ENCODE data around the gene AK1. TPM values are rescaled to one million over a fixed set of nuclear protein-coding genes. Genes with fewer than 3 reads are reported as not detected.
"Not testable (repeated sequence)": the region's sequence is repeated elsewhere in the genome, so short reads cannot be mapped to it uniquely, and the experiment has no call there.

Gene AK1
- total RNA-seq, 1 experiment from 2014 or later, result 61.9 TPM

- DNase-seq (ENCODE audit: low read depth), result no peak
Measured at GRCh38 chr9:127884976-127885490, 7.6 kb upstream of the AK1 start.

- no peak for DNase-seq (ENCODE audit: low read depth)
Measured at GRCh38 chr9:127884427-127884911, 7.0 kb upstream of the AK1 start.

GRCh38 chr9:127883959-127884358, 6.5 kb upstream of the AK1 start:
- DNase-seq (ENCODE audit: low read depth), result no peak

GRCh38 chr9:127881715-127882114, 4.2 kb upstream of the AK1 start:
- DNase-seq (ENCODE audit: low read depth), result not testable (repeated sequence)

- no peak for DNase-seq (ENCODE audit: low read depth)
Measured at GRCh38 chr9:127880143-127880542, 2.7 kb upstream of the AK1 start.

- DNase-seq (ENCODE audit: low read depth), result no peak
Measured at GRCh38 chr9:127878652-127879390, 1.3 kb upstream of the AK1 start.

- no peak for DNase-seq (ENCODE audit: low read depth)
Measured at GRCh38 chr9:127878001-127878651, 651 bp upstream of the AK1 start.

GRCh38 chr9:127876764-127877562, 512 bp downstream of the AK1 start:
- DNase-seq (ENCODE audit: low read depth), result no peak

- no peak for DNase-seq (ENCODE audit: low read depth)
Measured at GRCh38 chr9:127876026-127876763, 1.3 kb downstream of the AK1 start.

- DNase-seq (ENCODE audit: low read depth), result no peak
Measured at GRCh38 chr9:127875306-127875966, 2.0 kb downstream of the AK1 start.

- no peak for DNase-seq (ENCODE audit: low read depth)
Measured at GRCh38 chr9:127874301-127875221, 2.9 kb downstream of the AK1 start.

- no peak for DNase-seq (ENCODE audit: low read depth)
Measured at GRCh38 chr9:127873886-127874285, 3.6 kb downstream of the AK1 start.

GRCh38 chr9:127873223-127873691, 4.2 kb downstream of the AK1 start:
- DNase-seq (ENCODE audit: low read depth), result no peak

- no peak for DNase-seq (ENCODE audit: low read depth)
Measured at GRCh38 chr9:127872369-127873222, 4.9 kb downstream of the AK1 start.

GRCh38 chr9:127871531-127871930, 5.9 kb downstream of the AK1 start:
- DNase-seq (ENCODE audit: low read depth), result no peak

GRCh38 chr9:127870887-127871286, 6.6 kb downstream of the AK1 start:
- no peak for DNase-seq (ENCODE audit: low read depth)

- DNase-seq (ENCODE audit: low read depth), result not testable (repeated sequence)
Measured at GRCh38 chr9:127870153-127870491, 7.4 kb downstream of the AK1 start.

- peak; percentile 72 for DNase-seq (ENCODE audit: low read depth)
Measured at GRCh38 chr9:127869310-127870152, 7.9 kb downstream of the AK1 start.

All from RPMI7951 (cell line).